LoVo (cell line): ENCODE data around the gene SNED1.

Experiments used
- DNase-seq: peaks from one replicate; pipeline ENCODE4 v3.0.0-alpha.2; 2016; ENCODE audit warnings: low spot score

Gene SNED1

GRCh38 chr2:240960309-240960970, 38.0 kb upstream of the SNED1 start:
- DNase-seq: no peak

DNA sequence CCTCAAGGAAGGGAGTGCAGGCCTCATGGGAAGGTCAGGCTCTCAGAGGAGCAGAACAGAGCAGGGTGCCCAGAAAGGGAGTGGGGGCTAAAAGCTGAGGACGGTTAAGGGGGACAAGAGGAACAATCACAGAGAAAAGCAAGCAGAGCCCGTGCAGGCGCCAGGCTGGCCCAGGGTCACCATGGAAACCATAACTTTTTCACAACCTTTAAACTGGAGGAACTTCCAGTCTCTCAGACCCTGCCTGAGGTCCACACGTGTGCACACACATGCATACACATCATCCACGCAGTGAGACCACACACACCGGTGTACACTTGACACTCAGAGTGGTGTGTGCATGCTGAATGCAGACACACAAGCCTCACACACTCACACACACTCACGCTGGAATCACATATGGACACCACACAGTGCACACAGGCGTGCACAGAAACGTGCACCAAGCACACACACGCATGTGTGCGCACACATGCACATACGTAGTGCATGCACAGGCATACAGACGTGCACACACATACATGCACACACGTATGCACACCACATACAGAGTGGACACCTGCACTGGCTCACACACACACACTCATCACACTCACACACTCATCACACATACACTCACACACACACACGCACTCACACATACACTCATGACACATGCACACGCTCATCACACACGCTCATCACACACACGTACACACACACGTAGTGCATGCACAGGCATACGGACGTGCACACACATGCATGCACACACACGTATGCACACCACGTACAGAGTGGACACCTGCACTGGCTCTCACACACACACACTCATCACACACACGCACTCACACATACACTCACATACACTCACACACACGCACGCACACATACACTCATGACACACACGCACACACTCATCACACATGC, 37.2 kb upstream of the SNED1 start:
- no peak for DNase-seq

DNA sequence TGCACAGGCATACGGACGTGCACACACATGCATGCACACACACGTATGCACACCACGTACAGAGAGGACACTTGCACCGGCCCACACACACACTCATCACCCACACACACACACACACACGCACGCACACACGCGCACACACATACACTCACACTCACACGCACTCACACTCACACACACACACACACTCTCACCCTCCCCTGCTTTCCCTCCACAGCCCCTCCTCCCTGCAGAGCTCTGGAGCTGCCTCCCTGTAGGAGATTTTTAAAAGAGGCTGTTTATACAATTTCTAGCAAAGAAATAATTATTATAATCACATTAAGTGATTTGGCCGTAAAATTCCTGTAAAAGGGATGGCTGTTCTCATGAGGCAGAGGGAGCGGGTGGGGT, 36.5 kb upstream of the SNED1 start:
- DNase-seq: no peak

GRCh38 chr2:240962300-240963064, 35.9 kb upstream of the SNED1 start:
- no peak for DNase-seq

DNA sequence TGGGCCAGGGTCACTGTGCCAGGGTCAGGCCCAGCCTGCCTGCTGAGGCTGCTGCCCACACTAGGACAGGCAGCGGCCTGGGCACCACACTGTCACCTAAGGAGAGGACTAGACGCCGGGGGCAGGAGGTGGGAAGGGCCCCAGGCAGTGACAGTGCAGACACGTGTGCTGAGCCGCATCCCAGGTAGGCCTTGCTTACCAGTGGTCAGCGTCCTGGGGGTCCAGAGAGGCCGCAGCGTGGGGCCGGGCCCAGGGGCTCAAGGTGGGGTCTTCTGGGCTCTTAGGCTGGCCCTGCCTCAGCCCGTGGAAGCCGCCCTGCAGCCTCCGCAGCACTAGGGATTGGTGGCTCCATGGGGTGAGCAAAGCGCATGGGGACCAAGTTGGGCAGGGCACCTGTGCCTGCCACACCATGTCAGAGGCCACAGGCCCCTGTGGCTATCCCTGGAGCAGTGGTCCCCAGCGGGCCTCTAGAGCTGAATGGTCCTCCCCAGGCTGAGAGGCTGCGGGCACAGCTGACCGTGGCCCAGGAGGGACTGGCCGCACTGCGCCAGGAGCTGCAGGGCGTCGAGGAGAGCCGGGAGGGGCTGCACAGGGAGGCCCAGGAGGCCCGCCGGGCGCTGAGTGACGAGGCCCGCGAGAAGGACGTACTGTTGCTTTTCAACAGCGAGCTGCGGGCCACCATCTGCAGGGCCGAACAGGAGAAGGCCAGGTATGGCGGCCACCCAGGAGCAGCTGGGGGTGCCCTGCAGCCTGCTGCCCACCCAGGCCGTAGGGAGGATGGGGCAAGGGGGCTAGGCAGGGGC, 35.2 kb upstream of the SNED1 start:
- no peak for DNase-seq

GRCh38 chr2:240963868-240964703, 34.3 kb upstream of the SNED1 start:
- DNase-seq: no peak

- no peak for DNase-seq
These were observed 33.6 kb upstream of the SNED1 start for GRCh38 chr2:240964704-240965295.

GRCh38 chr2:240965296-240965904, 33.0 kb upstream of the SNED1 start:
- no peak for DNase-seq

DNA sequence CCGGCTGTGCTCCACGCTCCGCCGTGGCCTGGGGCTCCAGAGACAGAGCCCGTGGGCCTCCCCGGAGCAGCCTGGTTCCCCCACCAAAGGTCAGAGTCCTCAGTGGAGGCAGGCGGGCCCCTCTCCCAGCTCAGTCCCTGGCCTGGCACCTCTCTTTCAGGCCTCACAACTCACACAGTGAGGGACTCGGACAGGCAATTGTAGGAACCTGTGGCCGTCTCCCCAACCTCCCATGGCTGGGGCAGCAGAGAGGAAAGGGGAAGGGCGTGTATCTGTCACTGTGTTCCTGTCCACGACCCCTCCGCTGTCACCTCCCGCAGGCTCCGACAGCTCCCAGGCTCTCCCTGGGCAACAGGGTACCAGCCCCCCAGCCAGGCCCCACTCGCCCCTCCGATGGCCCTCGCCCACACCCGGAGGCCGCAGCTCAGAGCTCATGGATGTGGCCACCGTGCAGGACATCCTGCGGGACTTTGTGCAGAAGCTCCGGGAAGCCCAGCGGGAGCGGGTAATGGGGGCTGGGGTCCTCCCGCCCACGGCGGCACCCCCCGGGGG, 32.4 kb upstream of the SNED1 start:
- DNase-seq: no peak

DNA sequence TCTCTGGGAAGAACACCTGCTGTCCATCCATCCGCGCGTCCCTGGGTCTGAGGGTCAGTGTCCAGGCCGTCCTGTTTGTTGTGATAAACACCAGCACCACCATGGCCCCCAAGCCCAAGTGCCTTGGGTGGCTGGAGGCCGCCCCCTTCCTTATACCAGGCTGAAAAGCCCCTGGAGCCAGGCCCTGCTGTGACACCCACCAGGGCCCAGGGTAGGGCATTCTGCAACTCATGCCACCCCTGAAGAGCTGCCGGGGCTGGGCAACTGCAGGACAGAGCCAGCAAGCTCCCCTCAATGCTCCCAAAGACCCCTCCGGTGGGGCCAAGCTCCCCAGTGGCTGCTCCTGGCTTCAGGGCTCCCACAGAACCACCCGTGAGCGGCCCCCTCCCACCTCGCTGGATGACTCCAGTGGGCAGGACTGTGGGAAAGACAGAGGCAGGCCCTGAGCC, 31.9 kb upstream of the SNED1 start:
- DNase-seq: no peak

- no peak for DNase-seq
These were observed 31.3 kb upstream of the SNED1 start for GRCh38 chr2:240966906-240967680.

DNA sequence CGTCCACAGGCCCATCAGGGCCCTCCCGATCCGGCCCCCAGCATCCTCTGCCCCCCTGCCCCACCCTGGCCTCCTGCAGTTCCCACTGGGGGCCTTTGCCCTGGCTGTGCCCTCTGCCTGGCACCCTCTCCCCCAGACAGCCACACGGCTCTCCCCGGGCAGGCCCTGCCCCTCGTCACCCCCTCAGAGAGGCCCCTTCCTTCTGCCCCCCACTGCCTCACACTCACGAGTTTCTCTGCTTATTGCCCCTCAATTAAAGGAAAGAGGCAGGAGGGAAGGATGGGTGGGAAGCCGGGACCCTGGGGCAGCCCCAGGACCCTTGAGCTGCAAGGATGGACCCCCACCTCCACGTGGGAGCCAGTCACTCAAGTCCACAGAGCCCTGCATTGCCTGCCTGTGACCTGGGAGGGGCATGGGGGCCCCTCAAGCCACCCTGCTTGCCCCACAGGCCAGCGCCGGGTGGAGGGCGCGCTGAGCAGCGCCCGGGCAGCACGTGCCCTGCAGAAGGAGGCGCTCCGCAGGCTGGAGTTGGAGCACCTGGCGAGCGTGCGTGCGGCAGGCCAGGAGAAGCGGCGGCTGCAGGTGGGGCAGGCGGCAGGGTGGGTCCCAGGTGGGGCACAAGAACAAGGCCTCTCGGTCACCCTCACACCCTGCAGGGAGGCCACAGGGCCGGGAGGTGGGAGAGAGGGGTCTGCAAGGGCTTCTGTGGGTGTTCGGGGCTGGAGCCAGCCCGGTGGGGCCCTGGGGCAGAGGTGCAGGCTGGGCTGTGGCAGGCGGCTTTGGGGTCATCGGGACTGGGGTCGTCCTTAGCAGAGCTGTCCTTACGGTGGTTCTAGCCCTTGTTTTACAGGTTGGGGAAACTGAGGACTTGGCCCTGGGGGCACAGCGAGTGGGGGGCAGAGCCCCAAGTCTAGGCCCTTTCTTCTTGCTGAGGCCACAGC, 30.5 kb upstream of the SNED1 start:
- DNase-seq: no peak

DNA sequence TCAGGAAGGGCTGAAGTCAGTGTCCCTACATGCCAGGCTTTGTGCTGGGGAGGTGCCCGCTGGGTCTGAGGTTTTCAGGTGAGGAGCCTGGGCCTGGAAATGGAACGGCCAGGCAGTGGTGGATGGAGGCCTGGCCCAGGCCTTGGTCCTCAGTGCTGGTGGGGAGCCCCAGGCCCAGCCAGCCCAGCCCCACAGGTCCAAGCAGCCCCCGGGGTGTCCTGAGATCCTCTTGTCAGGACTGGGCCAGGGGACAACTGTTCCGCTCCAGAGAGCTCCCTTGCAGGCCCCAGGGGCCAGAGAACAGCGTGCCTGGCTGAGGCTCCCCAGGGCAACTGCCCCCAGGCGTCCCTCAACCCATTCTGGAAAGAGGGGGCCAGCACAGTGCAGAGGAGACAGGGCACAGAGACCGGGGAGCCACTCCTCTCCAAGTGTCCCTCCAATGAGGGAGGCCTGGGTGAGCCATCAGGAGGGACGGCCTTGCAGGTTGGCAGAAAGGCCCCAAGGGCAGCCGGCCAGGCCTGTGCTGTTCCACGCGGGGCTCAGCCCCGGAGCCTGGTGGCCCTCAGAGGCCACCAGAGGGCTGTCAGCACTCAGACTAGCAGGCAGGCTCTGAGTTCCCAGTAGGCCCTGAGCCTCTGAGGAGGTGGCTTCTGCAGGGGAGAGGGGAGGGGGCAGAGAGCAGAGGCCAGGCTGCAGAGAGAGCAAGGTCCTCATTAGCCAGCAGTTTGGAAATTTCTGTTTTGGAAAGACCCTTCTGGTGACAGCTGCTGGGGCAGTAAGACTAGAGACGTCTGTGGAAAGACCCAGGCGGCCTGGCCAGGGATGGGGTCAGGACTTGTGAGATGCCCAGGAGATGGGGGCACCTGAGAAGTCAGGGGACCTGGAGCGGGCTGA, 29.4 kb upstream of the SNED1 start:
- DNase-seq: no peak

GRCh38 chr2:240970104-240970503, 28.3 kb upstream of the SNED1 start:
- DNase-seq: no peak

GRCh38 chr2:240970816-240971215, 27.6 kb upstream of the SNED1 start:
- DNase-seq: no peak

- no peak for DNase-seq
These were observed 26.2 kb upstream of the SNED1 start for GRCh38 chr2:240972201-240972600.
